Bronchial epithelial cell (primary cell): ENCODE results near the gene ACOX1. TPM values are rescaled to one million over a fixed set of nuclear protein-coding genes. Genes with fewer than 3 reads are reported as not detected.
"Not testable (repeated sequence)": the region's sequence is repeated elsewhere in the genome, so short reads cannot be mapped to it uniquely, and the experiment has no call there.

ENCODE experiments used
- DNase-seq: peaks from one replicate; pipeline ENCODE4 v3.0.0-alpha.2; 2010; ENCODE audit warnings: low read depth
- FAIRE-seq: peaks from 2 replicates; lab custom pipeline; 2011; peaks lifted over from hg19 to GRCh38; lab: Jason Lieb, UNC
- H3K27me3 ChIP-seq: 2 replicates; pipeline ENCODE4 v1.5.1; 2011; ENCODE audit warnings: low read length; ENCODE audit not compliant: control insufficient read depth, insufficient read depth
- H3K36me3 ChIP-seq: 2 replicates; pipeline ENCODE4 v1.5.1; 2011; ENCODE audit warnings: low read length; ENCODE audit not compliant: control insufficient read depth, insufficient read depth
- H3K4me3 ChIP-seq: 2 replicates; pipeline ENCODE4 v1.5.1; 2011; ENCODE audit warnings: mild to moderate bottlenecking, low read depth, low read length, control low read depth
- total RNA-seq: library from RNA; depleted of rRNA; stranded (reverse); fragments of >200 nt; gene quantifications from 2 replicates; pipeline ENCODE4 v1.2.1, GENCODE V29; 2014
- TF ChIP-seq, protein P1 (sequence below): IDR thresholded peaks from 2 replicates; pipeline ENCODE4 v1.5.1; 2011; ENCODE audit warnings: mild to moderate bottlenecking, moderate library complexity, low read length, control low read depth, inconsistent platforms; ENCODE audit not compliant: insufficient read depth, severe bottlenecking

ACOX1 gene
- total RNA-seq, 1 donor from 2014 or later = 39.8 TPM

DNA sequence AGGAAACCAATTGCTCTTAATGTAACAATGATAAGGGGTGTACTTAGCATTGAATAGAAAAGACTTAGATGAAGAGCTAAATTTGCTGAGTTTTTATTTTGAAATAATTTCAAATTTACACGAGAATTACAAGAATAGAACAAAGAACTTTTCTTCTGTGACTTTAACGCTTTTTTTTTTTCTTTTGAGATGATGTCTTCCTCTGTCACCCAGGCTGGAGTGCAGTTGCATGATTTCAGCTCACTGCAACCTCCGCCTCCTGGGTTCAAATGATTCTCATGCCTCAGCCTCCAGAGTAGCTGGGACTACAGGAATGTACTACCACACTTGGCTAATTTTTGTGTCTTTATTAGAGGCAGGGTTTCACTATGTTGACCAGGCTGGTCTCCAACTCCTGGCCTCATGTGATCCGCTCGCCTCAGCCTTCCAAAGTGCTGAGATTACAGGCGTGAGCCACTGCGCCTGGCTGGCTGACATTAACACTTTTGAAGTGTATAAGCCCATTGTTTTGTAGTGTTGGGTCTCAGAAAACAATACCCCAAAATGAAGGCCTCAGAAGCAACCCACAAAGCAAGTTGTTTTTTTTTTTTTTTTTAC, 2.2 kb upstream of the ACOX1 start:
- DNase-seq = no peak
- no peak for FAIRE-seq
- Histone ChIP-seq H3K36me3 (no peaks in the 10 kb centered on the region), H3K27me3 (no peaks in the 10 kb centered on the region), H3K4me3 (no peak overlapping the region)
- TF ChIP-seq, protein P1, sequence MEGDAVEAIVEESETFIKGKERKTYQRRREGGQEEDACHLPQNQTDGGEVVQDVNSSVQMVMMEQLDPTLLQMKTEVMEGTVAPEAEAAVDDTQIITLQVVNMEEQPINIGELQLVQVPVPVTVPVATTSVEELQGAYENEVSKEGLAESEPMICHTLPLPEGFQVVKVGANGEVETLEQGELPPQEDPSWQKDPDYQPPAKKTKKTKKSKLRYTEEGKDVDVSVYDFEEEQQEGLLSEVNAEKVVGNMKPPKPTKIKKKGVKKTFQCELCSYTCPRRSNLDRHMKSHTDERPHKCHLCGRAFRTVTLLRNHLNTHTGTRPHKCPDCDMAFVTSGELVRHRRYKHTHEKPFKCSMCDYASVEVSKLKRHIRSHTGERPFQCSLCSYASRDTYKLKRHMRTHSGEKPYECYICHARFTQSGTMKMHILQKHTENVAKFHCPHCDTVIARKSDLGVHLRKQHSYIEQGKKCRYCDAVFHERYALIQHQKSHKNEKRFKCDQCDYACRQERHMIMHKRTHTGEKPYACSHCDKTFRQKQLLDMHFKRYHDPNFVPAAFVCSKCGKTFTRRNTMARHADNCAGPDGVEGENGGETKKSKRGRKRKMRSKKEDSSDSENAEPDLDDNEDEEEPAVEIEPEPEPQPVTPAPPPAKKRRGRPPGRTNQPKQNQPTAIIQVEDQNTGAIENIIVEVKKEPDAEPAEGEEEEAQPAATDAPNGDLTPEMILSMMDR = no peak

- TF ChIP-seq, protein P1 = no peak
- DNase-seq (no peak), FAIRE-seq (no peak)
- Histone ChIP-seq H3K4me3 (peak overlapping the region; percentile 64), H3K27me3 (no peaks in the 10 kb centered on the region), H3K36me3 (no peaks in the 10 kb centered on the region)
Measured at GRCh38 chr17:75980188-75981018, 1.4 kb upstream of the ACOX1 start.

DNA sequence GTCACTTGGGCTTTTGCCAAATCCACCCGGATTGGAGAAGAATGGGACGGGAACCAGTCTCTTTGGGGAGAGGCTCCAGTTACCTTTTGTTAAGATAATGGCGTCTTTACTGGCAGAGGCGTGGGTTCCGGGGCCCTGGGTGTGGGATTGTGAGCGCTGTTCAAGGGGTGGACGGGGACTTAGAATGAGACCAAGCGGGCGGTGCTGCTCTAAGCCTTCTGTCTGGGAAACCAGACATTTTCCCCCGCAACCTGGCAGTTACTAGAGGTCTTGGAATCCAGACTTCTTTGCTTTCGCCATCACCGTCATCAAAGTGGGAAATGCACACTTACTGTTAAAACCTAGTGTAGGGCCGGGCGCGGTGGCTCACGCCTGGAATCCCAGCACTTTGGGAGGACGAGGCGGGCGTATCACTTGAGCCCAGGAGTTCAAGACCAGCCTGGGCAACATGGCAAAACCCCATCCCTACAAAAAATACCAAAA, 780 bp upstream of the ACOX1 start:
- FAIRE-seq = no peak
- TF ChIP-seq, protein P1 = no peak
- H3K4me3 ChIP-seq = peak overlapping the region; percentile 64

DNA sequence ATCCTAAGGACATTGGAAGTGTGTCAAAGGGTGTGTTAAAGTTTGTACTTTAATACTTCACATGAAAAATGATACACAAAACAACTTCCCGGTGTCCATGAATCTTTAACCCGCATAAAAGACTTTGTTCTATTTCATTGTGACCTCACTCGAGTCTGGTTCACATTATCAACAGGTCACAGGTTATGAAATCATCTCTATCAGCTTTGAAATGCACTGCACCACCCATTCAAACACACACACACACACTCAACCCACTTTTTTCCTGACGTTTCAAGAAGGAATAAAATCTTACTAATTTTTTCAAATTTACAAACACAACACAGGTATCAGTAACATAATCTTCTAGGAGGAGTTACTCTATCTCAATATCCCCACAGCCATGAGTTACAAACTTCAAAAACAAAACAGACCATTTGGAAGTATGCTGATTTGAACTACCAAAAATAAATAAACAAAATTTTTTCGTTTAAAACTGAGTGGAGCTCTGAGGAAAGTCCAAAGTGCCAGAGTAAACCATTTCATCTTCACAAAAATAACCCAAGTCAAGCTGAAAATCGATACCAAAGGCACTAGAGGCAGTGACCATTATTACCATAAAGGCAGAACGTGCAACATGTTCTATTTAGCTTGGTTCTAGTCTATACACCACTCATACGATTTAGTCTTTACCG, 2.7 kb downstream of the ACOX1 start:
- TF ChIP-seq, protein P1 = no peak
- FAIRE-seq (no peak), DNase-seq (no peak)
- no peak overlapping the region for H3K4me3 ChIP-seq
- no peaks in the 10 kb centered on the region for H3K27me3 ChIP-seq
- no peaks in the 10 kb centered on the region for H3K36me3 ChIP-seq

More for the DNA sequence above, 780 bp upstream of the ACOX1 start:
- DNase-seq = peak; percentile 66
- Histone ChIP-seq H3K36me3 (no peaks in the 10 kb centered on the region), H3K27me3 (no peaks in the 10 kb centered on the region)

GRCh38 chr17:75975757-75976174, 3.2 kb downstream of the ACOX1 start:
- FAIRE-seq (no peak), DNase-seq (no peak)
- Histone ChIP-seq H3K27me3 (no peaks in the 10 kb centered on the region), H3K36me3 (no peaks in the 10 kb centered on the region), H3K4me3 (no peak overlapping the region)
- TF ChIP-seq, protein P1 = no peak

DNA sequence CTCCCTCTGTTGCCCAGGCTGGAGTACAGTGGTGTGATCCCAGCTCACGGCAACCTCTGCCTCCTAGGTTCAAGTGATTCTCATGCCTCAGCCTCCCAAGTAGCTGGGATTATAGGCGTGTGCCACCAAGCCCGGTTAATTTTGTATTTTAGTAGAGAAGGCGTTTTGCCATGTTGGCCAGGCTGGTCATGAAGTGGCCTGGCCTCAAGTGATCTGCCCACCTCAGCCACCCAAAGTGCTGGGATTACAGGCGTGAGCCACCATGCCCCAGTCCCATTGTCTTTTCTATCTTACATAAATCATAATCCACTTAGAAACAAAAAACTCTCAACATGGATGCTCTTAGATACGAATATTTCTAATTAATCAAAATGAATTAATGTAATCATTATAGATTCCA, 3.8 kb downstream of the ACOX1 start:
- H3K4me3 ChIP-seq, FAIRE-seq, H3K27me3 ChIP-seq, H3K36me3 ChIP-seq, DNase-seq: not testable (repeated sequence)
